H9 (cell line): ENCODE measurements around the gene SAMD8. TPM values are rescaled to one million over a fixed set of nuclear protein-coding genes. Genes with fewer than 3 reads are reported as not detected.
"Not testable (repeated sequence)": the region's sequence is repeated elsewhere in the genome, so short reads cannot be mapped to it uniquely, and the experiment has no call there.

ENCODE experiments used
- DNase-seq: peaks from one replicate; pipeline ENCODE4 v3.0.0-alpha.2; 2017
- H2AFZ ChIP-seq: one replicate; pipeline ENCODE4 v1.6.1; 2013; ENCODE audit warnings: mild to moderate bottlenecking, low read length, control low read depth, moderate library complexity
- H2AK5ac ChIP-seq: 2 replicates; pipeline ENCODE4 v1.6.1; 2013; ENCODE audit warnings: low read length, control low read depth, mixed read lengths; ENCODE audit not compliant: insufficient read length
- H2BK120ac ChIP-seq: one replicate; pipeline ENCODE4 v1.6.1; 2013; ENCODE audit warnings: low read depth, mild to moderate bottlenecking, low read length, control low read depth, inconsistent platforms; ENCODE audit not compliant: poor library complexity, severe bottlenecking
- H2BK12ac ChIP-seq: 2 replicates; pipeline ENCODE4 v1.6.1; 2013; ENCODE audit warnings: low read length, control low read depth, mixed read lengths, low read depth; ENCODE audit not compliant: insufficient read length
- H2BK15ac ChIP-seq: 2 replicates; pipeline ENCODE4 v1.6.1; 2013; ENCODE audit warnings: low read depth, low read length, control low read depth
- H2BK20ac ChIP-seq: one replicate; pipeline ENCODE4 v1.6.1; 2013; ENCODE audit warnings: low read depth, mild to moderate bottlenecking, low read length, control low read depth, inconsistent platforms; ENCODE audit not compliant: poor library complexity, severe bottlenecking
- H2BK5ac ChIP-seq: 2 replicates; pipeline ENCODE4 v1.6.1; 2013; ENCODE audit warnings: low read length, control low read depth, mixed read lengths; ENCODE audit not compliant: insufficient read length
- H3K14ac ChIP-seq: 2 replicates; pipeline ENCODE4 v1.6.1; 2013; ENCODE audit warnings: low read length, control low read depth; ENCODE audit not compliant: insufficient read depth
- H3K18ac ChIP-seq: 2 replicates; pipeline ENCODE4 v1.6.1; 2013; ENCODE audit warnings: low read depth, mild to moderate bottlenecking, mixed read lengths, low read length, control low read depth; ENCODE audit not compliant: insufficient read length
- H3K23ac ChIP-seq: 2 replicates; pipeline ENCODE4 v1.6.1; 2013; ENCODE audit warnings: low read length, control low read depth, mixed read lengths, low read depth; ENCODE audit not compliant: insufficient read length
- H3K23me2 ChIP-seq: 2 replicates; pipeline ENCODE4 v1.6.1; 2013; ENCODE audit warnings: low read depth, mild to moderate bottlenecking, mixed read lengths, low read length, control low read depth; ENCODE audit not compliant: insufficient read length, poor library complexity, severe bottlenecking
- H3K27ac ChIP-seq: 2 replicates; pipeline ENCODE4 v1.5.1; 2013; ENCODE audit warnings: low read length, control low read depth, mixed read lengths, low read depth; ENCODE audit not compliant: insufficient read length
- H3K27me3 ChIP-seq: 2 replicates; pipeline ENCODE4 v1.6.1; 2013; ENCODE audit warnings: low read length, control low read depth, inconsistent platforms; ENCODE audit not compliant: insufficient read depth
- H3K4ac ChIP-seq: 2 replicates; pipeline ENCODE4 v1.6.1; 2013; ENCODE audit warnings: low read depth, mild to moderate bottlenecking, control low read depth, inconsistent platforms, low read length, moderate library complexity
- H3K4me1 ChIP-seq: 2 replicates; pipeline ENCODE4 v1.6.1; 2013; ENCODE audit warnings: low read length, control low read depth, inconsistent platforms; ENCODE audit not compliant: insufficient read depth
- H3K4me2 ChIP-seq: 2 replicates; pipeline ENCODE4 v1.6.1; 2013; ENCODE audit warnings: low read length, control low read depth, mixed read lengths; ENCODE audit not compliant: insufficient read length, insufficient read depth
- H3K56ac ChIP-seq: 2 replicates; pipeline ENCODE4 v1.6.1; 2013; ENCODE audit warnings: low read depth, mild to moderate bottlenecking, mixed read lengths, low read length, control low read depth; ENCODE audit not compliant: insufficient read length
- H3K79me1 ChIP-seq: 2 replicates; pipeline ENCODE4 v1.6.1; 2013; ENCODE audit warnings: low read depth, mild to moderate bottlenecking, moderate library complexity, low read length, control low read depth, inconsistent platforms; ENCODE audit not compliant: insufficient read depth, poor library complexity, severe bottlenecking
- H3K79me2 ChIP-seq: 2 replicates; pipeline ENCODE4 v1.6.1; 2013; ENCODE audit warnings: low read length, control low read depth, inconsistent platforms; ENCODE audit not compliant: insufficient read depth
- H3K9ac ChIP-seq: 2 replicates; pipeline ENCODE4 v1.6.1; 2013; ENCODE audit warnings: low read length, control low read depth, mixed read lengths; ENCODE audit not compliant: insufficient read length; ENCODE audit errors: extremely low read depth
- H3K9me3 ChIP-seq: one replicate; pipeline ENCODE4 v1.6.1; 2013; ENCODE audit warnings: low read depth, low read length, inconsistent platforms; ENCODE audit not compliant: control insufficient read depth
- H3T11ph ChIP-seq: one replicate; pipeline ENCODE4 v1.6.1; 2013; ENCODE audit warnings: mild to moderate bottlenecking, low read length, control low read depth, inconsistent platforms
- H4K20me1 ChIP-seq: one replicate; pipeline ENCODE4 v1.6.1; 2013; ENCODE audit not compliant: control insufficient read depth, insufficient read length, insufficient read depth
- H4K5ac ChIP-seq: 2 replicates; pipeline ENCODE4 v1.6.1; 2013; ENCODE audit warnings: low read depth, mild to moderate bottlenecking, mixed read lengths, low read length, control low read depth; ENCODE audit not compliant: insufficient read length
- H4K8ac ChIP-seq: replicated peaks from 2 replicates; pipeline ENCODE4 v1.6.1; 2013; ENCODE audit warnings: low read length, control low read depth, mixed read lengths, low read depth; ENCODE audit not compliant: insufficient read length
- H4K91ac ChIP-seq: 2 replicates; pipeline ENCODE4 v1.6.1; 2013; ENCODE audit warnings: low read depth, mild to moderate bottlenecking, moderate library complexity, mixed read lengths, low read length, control low read depth; ENCODE audit not compliant: insufficient read length
- H3K27ac Mint-ChIP-seq, 3 experiments: 2 replicates in 2 of 3; 3 replicates in 1 of 3; pipeline ENCODE4 v1.8.0; 2020 to 2021; ENCODE audit warnings: mixed read lengths in 3 of 3, mild to moderate bottlenecking in 1 of 3, moderate library complexity in 1 of 3
- H3K27me3 Mint-ChIP-seq: 2 replicates; pipeline ENCODE4 v1.8.0; 2021; ENCODE audit warnings: low read depth, mild to moderate bottlenecking, moderate library complexity, mixed read lengths
- H3K36me3 Mint-ChIP-seq, 3 experiments: 2 replicates in 2 of 3; 3 replicates in 1 of 3; pipeline ENCODE4 v1.8.0; 2020 to 2021; ENCODE audit warnings: low read depth in 3 of 3, mixed read lengths in 3 of 3; ENCODE audit not compliant: insufficient read depth in 1 of 3
- H3K4me1 Mint-ChIP-seq, 2 experiments: 2 replicates each; pipeline ENCODE4 v1.8.0; 2020; ENCODE audit warnings: mixed read lengths in 2 of 2
- H3K4me3 Mint-ChIP-seq, 2 experiments: 2 replicates in 1 of 2; 3 replicates in 1 of 2; pipeline ENCODE4 v1.8.0; 2020 to 2021; ENCODE audit warnings: mild to moderate bottlenecking in 2 of 2, mixed read lengths in 2 of 2, moderate library complexity in 1 of 2
- H3K9me3 Mint-ChIP-seq, 2 experiments: 2 replicates in 1 of 2; 3 replicates in 1 of 2; pipeline ENCODE4 v1.8.0; 2020; ENCODE audit warnings: mild to moderate bottlenecking in 2 of 2, mixed read lengths in 2 of 2, moderate library complexity in 1 of 2
- WGBS: extraction: QIAGEN DNeasy Blood & Tissue Kit; methylation state at CpG from one replicate; pipeline ENCODE4 v1.1.7; 2013; ENCODE audit warnings: missing lambda C conversion rate, low lambda C conversion rate, mixed read lengths; ENCODE audit not compliant: insufficient read length; ENCODE audit errors: extremely low coverage; 5-methylcytosine and 5-hydroxymethylcytosine counted together
- total RNA-seq: library from RNA; stranded (reverse); gene quantifications from 2 replicates; pipeline ENCODE4 v1.2.1, GENCODE V29; 2021
- TF ChIP-seq, protein P1 (sequence below): fragments of 200-600 bp; sonication (generic); conservative IDR thresholded peaks from 3 replicates; pipeline ENCODE4 v1.8.0; 2021; ENCODE audit warnings: antibody characterized with exemption, mild to moderate bottlenecking

Gene SAMD8
- total RNA-seq, 1 experiment from 2014 or later, result 18.8 TPM

DNA sequence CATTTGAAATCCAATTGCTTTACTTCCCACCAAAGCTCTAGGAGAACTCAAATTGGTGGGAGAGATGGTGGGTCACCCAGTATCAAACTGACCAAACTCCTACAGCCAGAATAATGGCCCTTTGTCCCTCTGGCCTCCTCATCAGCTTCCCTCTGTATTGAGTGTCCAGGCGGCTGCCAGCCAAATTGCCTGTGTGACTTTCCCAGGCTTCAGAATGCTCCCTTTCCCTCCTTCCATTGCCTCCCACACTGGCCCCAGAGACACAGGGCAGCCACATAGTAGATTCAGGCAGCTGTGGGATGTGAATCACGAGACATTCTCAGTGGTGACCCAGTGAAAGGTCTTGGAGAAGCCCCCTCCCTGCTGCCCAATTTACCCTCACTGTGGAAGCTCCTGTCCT is 86.5 kb downstream of the SAMD8 start:
- no peak overlapping the region for H2BK12ac ChIP-seq
- no peak for DNase-seq
- H3K27ac Mint-ChIP-seq, result peak overlapping the region in 1 of 3 experiments; percentile 63; a peak in 1 of 7 replicates
- no peak overlapping the region for H3K14ac ChIP-seq
- H2BK15ac ChIP-seq, result no peak overlapping the region
- no peak overlapping the region for H3K23ac ChIP-seq
- H3K79me1 ChIP-seq, result no peaks in the 10 kb centered on the region
- no peak overlapping the region for H3K27ac ChIP-seq
- H4K20me1 ChIP-seq, result no peaks in the 10 kb centered on the region
- TF ChIP-seq, protein P1, sequence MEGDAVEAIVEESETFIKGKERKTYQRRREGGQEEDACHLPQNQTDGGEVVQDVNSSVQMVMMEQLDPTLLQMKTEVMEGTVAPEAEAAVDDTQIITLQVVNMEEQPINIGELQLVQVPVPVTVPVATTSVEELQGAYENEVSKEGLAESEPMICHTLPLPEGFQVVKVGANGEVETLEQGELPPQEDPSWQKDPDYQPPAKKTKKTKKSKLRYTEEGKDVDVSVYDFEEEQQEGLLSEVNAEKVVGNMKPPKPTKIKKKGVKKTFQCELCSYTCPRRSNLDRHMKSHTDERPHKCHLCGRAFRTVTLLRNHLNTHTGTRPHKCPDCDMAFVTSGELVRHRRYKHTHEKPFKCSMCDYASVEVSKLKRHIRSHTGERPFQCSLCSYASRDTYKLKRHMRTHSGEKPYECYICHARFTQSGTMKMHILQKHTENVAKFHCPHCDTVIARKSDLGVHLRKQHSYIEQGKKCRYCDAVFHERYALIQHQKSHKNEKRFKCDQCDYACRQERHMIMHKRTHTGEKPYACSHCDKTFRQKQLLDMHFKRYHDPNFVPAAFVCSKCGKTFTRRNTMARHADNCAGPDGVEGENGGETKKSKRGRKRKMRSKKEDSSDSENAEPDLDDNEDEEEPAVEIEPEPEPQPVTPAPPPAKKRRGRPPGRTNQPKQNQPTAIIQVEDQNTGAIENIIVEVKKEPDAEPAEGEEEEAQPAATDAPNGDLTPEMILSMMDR, result no peak
- no peaks in the 10 kb centered on the region for H3K27me3 ChIP-seq
- no peaks in the 10 kb centered on the region for H3K27me3 Mint-ChIP-seq
- no peak overlapping the region for H2BK120ac ChIP-seq
- H3K4ac ChIP-seq, result no peak overlapping the region
- no peaks in the 10 kb centered on the region; a peak in 1 of 7 replicates for H3K36me3 Mint-ChIP-seq
- no peaks in the 10 kb centered on the region for H3K9me3 ChIP-seq
- no peaks in the 10 kb centered on the region for H3K79me2 ChIP-seq
- H3K9ac ChIP-seq, result no peak overlapping the region
- H3K18ac ChIP-seq, result no peak overlapping the region
- no peak overlapping the region for H3K4me3 Mint-ChIP-seq
- no peak overlapping the region for H4K8ac ChIP-seq
- WGBS, result no CpG with 5 or more reads among the region's 2 CpGs
- H3K4me1 Mint-ChIP-seq, result no peaks in the 10 kb centered on the region
- no peak overlapping the region for H3K56ac ChIP-seq
- no peaks in the 10 kb centered on the region for H3K23me2 ChIP-seq
- H2AK5ac ChIP-seq, result no peak overlapping the region
- H4K5ac ChIP-seq, result no peak overlapping the region
- no peak overlapping the region for H3K4me2 ChIP-seq
- H3K9me3 Mint-ChIP-seq, result no peaks in the 10 kb centered on the region
- H2BK20ac ChIP-seq, result no peak overlapping the region
- H3T11ph ChIP-seq, result no peak overlapping the region
- no peak overlapping the region for H4K91ac ChIP-seq
- no peak overlapping the region for H2BK5ac ChIP-seq
- no peaks in the 10 kb centered on the region for H3K4me1 ChIP-seq
- no peak overlapping the region for H2AFZ ChIP-seq

DNA sequence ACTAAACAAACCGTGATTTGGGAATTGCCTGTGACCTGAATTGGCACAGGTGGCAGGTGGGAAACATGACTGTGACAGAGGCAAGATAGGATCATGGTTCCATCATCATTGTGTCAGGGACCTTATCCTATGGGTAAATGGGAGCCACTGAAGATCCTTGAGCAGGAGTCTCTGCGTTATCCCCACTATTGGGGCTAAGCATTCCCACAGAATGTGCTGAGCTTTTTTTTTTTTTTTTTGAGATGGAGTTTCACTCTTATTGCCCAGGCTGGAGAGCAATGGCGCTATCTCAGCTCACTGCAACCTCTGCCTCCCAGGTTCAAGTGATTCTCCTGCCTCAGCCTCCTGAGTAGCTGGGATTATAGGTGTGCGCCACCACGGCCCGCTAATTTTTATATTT is 88.5 kb downstream of the SAMD8 start:
- H3K27ac Mint-ChIP-seq, H2BK15ac ChIP-seq, H3K4me2 ChIP-seq, H3K9me3 Mint-ChIP-seq, H4K91ac ChIP-seq, H3K27ac ChIP-seq, H2BK120ac ChIP-seq, H3K4me1 ChIP-seq, H3K4ac ChIP-seq, H3K27me3 ChIP-seq, H3K14ac ChIP-seq, H3K23me2 ChIP-seq, H3K4me3 Mint-ChIP-seq, H3K27me3 Mint-ChIP-seq, DNase-seq, H2BK20ac ChIP-seq, H3K36me3 Mint-ChIP-seq, H4K8ac ChIP-seq, H3K9me3 ChIP-seq, H4K5ac ChIP-seq, H3K9ac ChIP-seq, H3K56ac ChIP-seq, H2AK5ac ChIP-seq, H3K18ac ChIP-seq, H4K20me1 ChIP-seq, H3K23ac ChIP-seq, H3K79me2 ChIP-seq, H2AFZ ChIP-seq, H3K79me1 ChIP-seq, H3T11ph ChIP-seq, H2BK5ac ChIP-seq, H3K4me1 Mint-ChIP-seq, H2BK12ac ChIP-seq: not testable (repeated sequence)
- WGBS, result no CpG with 5 or more reads among the region's 6 CpGs
